ENCODE results near the gene CPA5. TPM values are rescaled to one million over a fixed set of nuclear protein-coding genes. Genes with fewer than 3 reads are reported as not detected.

The CPA5 gene
- total RNA-seq (2014; rRNA removed) = 0.06 TPM in 1 of 2 replicates, not detected in the other
- polyA plus RNA-seq (2012) = 1.4 TPM

GRCh38 chr7:130344271-130344866 is at the start of gene CPA5:
CPA5 (plus strand) TSS chr7:130344816; CDS start chr7:130346486, 1,670 bp downstream.
- DNase-seq (ENCODE audit: low read depth) = no peak

- DNase-seq (ENCODE audit: low read depth) = no peak
These were observed 48.2 kb upstream of the CPA5 start for GRCh38 chr7:130296221-130296951.

GRCh38 chr7:130297628-130298543 is 46.7 kb upstream of the CPA5 start:
- no peak for DNase-seq (ENCODE audit: low read depth)

- no peak for DNase-seq (ENCODE audit: low read depth)
These were observed 45.9 kb upstream of the CPA5 start for GRCh38 chr7:130298544-130299326.

- peak; percentile 27 for DNase-seq (ENCODE audit: low read depth)
These were observed 44.8 kb upstream of the CPA5 start for GRCh38 chr7:130299866-130300265.

- no peak for DNase-seq (ENCODE audit: low read depth)
These were observed 43.1 kb upstream of the CPA5 start for GRCh38 chr7:130301501-130302020.

GRCh38 chr7:130302649-130303048 is 42.0 kb upstream of the CPA5 start:
- DNase-seq (ENCODE audit: low read depth) = no peak

- no peak for DNase-seq (ENCODE audit: low read depth)
These were observed 41.5 kb upstream of the CPA5 start for GRCh38 chr7:130303127-130303526.

GRCh38 chr7:130303551-130303950 is 41.1 kb upstream of the CPA5 start:
- DNase-seq (ENCODE audit: low read depth) = no peak

- DNase-seq (ENCODE audit: low read depth) = no peak
These were observed 40.6 kb upstream of the CPA5 start for GRCh38 chr7:130303982-130304381.

GRCh38 chr7:130304878-130305277 is 39.7 kb upstream of the CPA5 start:
- DNase-seq (ENCODE audit: low read depth) = no peak

GRCh38 chr7:130305433-130306042 is 39.1 kb upstream of the CPA5 start:
- no peak for DNase-seq (ENCODE audit: low read depth)

- DNase-seq (ENCODE audit: low read depth) = no peak
These were observed 34.6 kb upstream of the CPA5 start for GRCh38 chr7:130309986-130310385.

GRCh38 chr7:130314305-130314704 is 30.3 kb upstream of the CPA5 start:
- no peak for DNase-seq (ENCODE audit: low read depth)

- no peak for DNase-seq (ENCODE audit: low read depth)
These were observed 25.1 kb upstream of the CPA5 start for GRCh38 chr7:130319541-130319940.

GRCh38 chr7:130321542-130322229 is 22.9 kb upstream of the CPA5 start:
- peak; percentile 92 for DNase-seq (ENCODE audit: low read depth)

- no peak for DNase-seq (ENCODE audit: low read depth)
These were observed 22.0 kb upstream of the CPA5 start for GRCh38 chr7:130322615-130323014.

- no peak for DNase-seq (ENCODE audit: low read depth)
These were observed 20.2 kb upstream of the CPA5 start for GRCh38 chr7:130324306-130324943.

GRCh38 chr7:130329681-130330080 is 14.9 kb upstream of the CPA5 start:
- no peak for DNase-seq (ENCODE audit: low read depth)
